Activated naive CD4-positive, alpha-beta T cell treated with anti-CD3 and anti-CD28 coated beads, Interleukin-2, amount 10 ng/mL, durations not matched to agents 7 days and 5 days (primary cell): ENCODE results near the gene MARK2.

Source experiments
- CTCF ChIA-PET: fragments of 350-600 bp; sonication (Branson Sonifier 250); formaldehyde crosslinking; loops from one replicate; lab custom pipeline; 2021; ENCODE audit warnings: antibody characterized with exemption; lab: Charles Lee
- DNase-seq: peaks from one replicate; pipeline ENCODE4 v3.0.0-alpha.2; 2020
- H3K27ac Mint-ChIP-seq: one replicate; pipeline ENCODE4 v1.8.0; 2021; ENCODE audit warnings: mild to moderate bottlenecking, moderate library complexity, mixed read lengths
- H3K27me3 Mint-ChIP-seq: one replicate; pipeline ENCODE4 v1.8.0; 2021; ENCODE audit warnings: mild to moderate bottlenecking, mixed read lengths
- H3K36me3 Mint-ChIP-seq: one replicate; pipeline ENCODE4 v1.8.0; 2021; ENCODE audit warnings: mixed read lengths
- H3K4me1 Mint-ChIP-seq: one replicate; pipeline ENCODE4 v1.8.0; 2021; ENCODE audit warnings: mixed read lengths
- H3K4me3 Mint-ChIP-seq: one replicate; pipeline ENCODE4 v1.8.0; 2021; ENCODE audit warnings: mild to moderate bottlenecking, moderate library complexity, mixed read lengths
- H3K9me3 Mint-ChIP-seq: one replicate; pipeline ENCODE4 v1.8.0; 2021; ENCODE audit warnings: mixed read lengths

The MARK2 gene

DNA sequence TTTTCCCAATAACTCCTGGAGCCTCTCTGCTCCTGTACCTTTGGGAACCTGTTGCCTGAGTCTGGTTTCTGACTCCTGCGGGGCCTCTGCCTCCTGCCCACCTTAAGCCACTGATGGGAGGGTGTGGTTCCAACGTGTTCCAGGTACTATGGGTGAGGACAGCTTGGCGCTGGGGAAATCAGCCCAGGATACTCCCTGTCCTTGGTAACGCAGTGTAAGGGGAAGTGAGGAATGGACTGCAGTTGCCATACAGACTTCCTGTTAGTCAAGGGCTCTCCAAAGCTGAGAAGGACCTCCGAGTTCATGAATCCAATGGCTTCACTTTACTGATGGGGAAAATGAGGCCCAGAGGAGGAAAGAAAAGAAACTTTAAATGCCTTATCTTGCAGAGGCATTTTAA, 1.2 kb upstream of the MARK2 start:
- Mint-ChIP-seq H3K36me3 (peaks cover 24% of the 10 kb centered on the region), H3K9me3 (no peaks in the 10 kb centered on the region), H3K27ac (peak overlapping the region; percentile 90), H3K27me3 (no peaks in the 10 kb centered on the region), H3K4me3 (peak overlapping the region; percentile 83), H3K4me1 (peaks cover 38% of the 10 kb centered on the region)
- CTCF ChIA-PET = interaction anchor here (0.6 to 7.2 kb wide), 32 partner anchors 9 to 467 kb away, joined by 3 to 150 read pairs (median 8); partner anchors contain the start of genes COX8A, ESRRA, NAA40 and ZFTA
- DNase-seq = no peak

DNA sequence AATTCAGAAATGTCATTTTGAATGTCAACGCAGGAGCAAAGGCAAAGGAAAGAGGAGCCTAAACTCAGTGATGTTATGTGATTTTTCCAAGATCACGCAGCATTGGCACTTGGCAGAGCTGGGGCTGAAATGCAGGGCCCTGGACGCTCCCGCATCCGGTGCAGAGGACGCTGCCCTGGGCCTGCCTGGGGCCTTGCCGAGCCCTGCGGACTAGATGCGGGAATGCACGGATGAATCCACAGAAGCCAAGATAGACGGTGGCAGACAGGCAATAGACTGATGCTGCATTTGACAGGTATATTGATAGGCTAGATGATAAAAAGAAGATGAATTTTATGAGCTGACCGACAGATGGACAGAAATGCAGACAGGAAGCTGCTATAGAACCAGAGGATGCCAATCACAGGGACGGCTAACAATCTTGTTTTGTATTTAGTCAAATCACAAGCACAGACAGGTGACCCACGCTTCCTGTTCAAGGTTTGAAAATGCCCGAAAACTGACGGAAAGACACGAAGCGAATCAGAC, 696 bp upstream of the MARK2 start:
- CTCF ChIA-PET = interaction anchor here (1.0 to 7.2 kb wide), 29 partner anchors 10 to 467 kb away, joined by 3 to 150 read pairs (median 9); partner anchors contain the start of genes COX8A, ESRRA, NAA40 and ZFTA
- H3K27me3 Mint-ChIP-seq = no peaks in the 10 kb centered on the region
- peaks cover 28% of the 10 kb centered on the region for H3K36me3 Mint-ChIP-seq
- H3K4me3 Mint-ChIP-seq = peak overlapping the region; percentile 83
- DNase-seq = no peak
- H3K9me3 Mint-ChIP-seq = no peaks in the 10 kb centered on the region
- H3K27ac Mint-ChIP-seq = peak overlapping the region; percentile 90
- peaks cover 43% of the 10 kb centered on the region for H3K4me1 Mint-ChIP-seq

DNA sequence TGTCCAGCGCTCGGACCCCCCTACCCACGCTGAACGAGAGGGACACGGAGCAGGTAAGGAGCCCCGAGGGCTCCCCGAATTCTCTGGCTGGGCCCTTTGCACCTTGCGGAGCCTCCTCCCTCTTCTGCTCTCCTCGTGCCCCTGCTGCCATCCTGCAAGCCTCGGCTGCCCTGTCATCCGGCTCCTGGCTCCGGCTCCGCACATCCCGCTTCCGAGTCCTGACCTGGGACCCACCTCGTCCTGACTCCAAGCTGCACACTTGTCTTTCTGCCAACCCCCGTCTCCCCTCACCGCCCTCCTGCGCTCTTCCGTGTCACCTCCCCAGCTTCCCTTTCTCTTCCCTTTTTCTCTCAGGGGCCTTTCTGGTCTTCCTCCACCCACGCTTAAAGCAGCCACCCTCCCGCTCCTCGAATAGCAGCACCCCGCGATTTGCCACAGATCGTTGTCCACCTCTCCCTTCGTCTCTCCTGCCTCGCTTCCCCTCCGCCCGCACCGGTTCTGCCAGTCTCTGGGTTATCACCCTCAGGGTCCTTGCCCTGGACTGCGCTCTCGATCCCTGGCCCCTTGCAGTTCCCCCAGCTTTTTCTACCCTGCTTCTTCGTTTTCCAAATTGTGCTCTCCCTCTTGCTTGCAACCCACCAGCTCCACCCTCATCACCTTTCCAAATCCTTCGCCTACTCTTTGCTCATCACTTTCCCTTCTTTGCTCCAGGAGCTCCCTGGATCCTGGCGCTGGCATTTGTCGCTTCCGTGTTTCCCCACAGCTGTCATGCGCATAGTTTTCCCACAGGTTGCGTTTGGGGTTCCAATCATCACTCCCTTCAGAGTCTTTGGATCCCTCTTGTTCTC, 822 bp downstream of the MARK2 start:
- peaks cover 39% of the 10 kb centered on the region for H3K36me3 Mint-ChIP-seq
- H3K27ac Mint-ChIP-seq = peak overlapping the region; percentile 75
- H3K4me3 Mint-ChIP-seq = peak overlapping the region; percentile 89
- peak; percentile 54 for DNase-seq
- peaks cover 56% of the 10 kb centered on the region for H3K4me1 Mint-ChIP-seq
- H3K27me3 Mint-ChIP-seq = no peaks in the 10 kb centered on the region
- CTCF ChIA-PET = interaction anchor here (1.1 to 5.9 kb wide), 5 partner anchors 11 to 163 kb away, joined by 3 to 51 read pairs (median 6); no protein-coding TSS in a partner anchor
- no peaks in the 10 kb centered on the region for H3K9me3 Mint-ChIP-seq

DNA sequence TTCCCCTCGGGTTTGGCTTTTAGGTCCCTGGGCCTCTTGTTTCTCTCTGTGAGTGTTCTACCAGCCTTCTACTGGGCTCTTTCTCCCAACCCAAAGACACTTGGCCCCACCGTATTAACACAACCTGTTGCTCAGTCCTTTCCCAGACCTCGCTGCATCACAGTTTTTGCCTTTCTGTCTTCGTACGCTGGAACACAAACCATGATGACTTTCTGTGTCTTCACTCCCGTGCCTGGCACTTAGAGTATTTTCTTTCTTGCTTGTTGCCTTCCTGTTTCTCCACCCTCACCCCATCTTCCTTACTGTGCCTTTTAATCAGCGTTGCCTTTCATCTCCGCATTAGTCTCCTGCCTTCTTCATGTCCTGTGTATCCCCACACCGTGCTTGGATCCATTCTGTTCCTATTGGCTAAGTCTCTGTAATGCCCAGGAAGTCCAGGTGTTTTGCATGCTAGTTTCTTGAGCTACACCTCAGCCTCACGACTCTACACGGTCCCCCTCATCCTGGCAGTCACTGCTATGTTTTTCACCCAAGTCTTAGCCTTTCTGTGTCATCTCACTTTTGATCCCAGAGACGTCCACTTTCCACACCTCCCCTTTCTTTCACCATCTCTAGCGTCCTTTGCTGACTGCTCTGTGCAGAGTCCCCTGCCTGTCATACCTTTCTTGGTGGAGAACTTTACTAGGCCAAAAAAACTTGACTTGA, 1.6 kb downstream of the MARK2 start:
- peak overlapping the region; percentile 75 for H3K27ac Mint-ChIP-seq
- DNase-seq = no peak

DNA sequence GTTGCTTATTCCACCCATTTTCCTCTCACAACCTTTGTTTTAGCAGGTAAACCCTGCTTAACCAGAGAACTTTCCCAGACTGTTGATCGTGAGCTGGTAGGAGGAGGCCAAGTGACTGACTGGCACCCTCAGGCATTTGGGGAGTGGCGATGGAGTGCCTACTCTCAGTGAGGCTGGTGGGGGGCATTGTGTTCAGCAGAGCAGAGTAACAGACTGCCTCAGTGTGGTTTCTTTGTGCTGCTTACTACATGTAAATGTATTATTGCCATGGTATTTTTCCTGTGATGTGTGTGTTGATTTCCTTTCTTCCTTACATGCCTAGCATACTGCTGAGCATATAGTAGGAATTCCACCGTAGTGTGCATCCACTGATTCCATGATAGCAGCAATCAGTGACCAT, 2.6 kb downstream of the MARK2 start:
- CTCF ChIA-PET = interaction anchor here (0.9 to 3.3 kb wide), 2 partner anchors 28 to 65 kb away, joined by 4 to 12 read pairs; no protein-coding TSS in a partner anchor
- H3K27ac Mint-ChIP-seq = peak overlapping the region; percentile 6
- no peak for DNase-seq
- H3K4me1 Mint-ChIP-seq = peaks cover 70% of the 10 kb centered on the region
- no peaks in the 10 kb centered on the region for H3K9me3 Mint-ChIP-seq
- no peaks in the 10 kb centered on the region for H3K27me3 Mint-ChIP-seq
- H3K4me3 Mint-ChIP-seq = peak overlapping the region; percentile 89
- H3K36me3 Mint-ChIP-seq = peaks cover 46% of the 10 kb centered on the region

More for the DNA sequence above, 1.6 kb downstream of the MARK2 start:
- H3K27me3 Mint-ChIP-seq = no peaks in the 10 kb centered on the region
- peaks cover 64% of the 10 kb centered on the region for H3K4me1 Mint-ChIP-seq
- peaks cover 41% of the 10 kb centered on the region for H3K36me3 Mint-ChIP-seq
- no peaks in the 10 kb centered on the region for H3K9me3 Mint-ChIP-seq
- CTCF ChIA-PET = interaction anchor here (0.5 to 5.9 kb wide), 5 partner anchors 17 to 66 kb away, joined by 3 to 51 read pairs (median 6); no protein-coding TSS in a partner anchor
- peak overlapping the region; percentile 89 for H3K4me3 Mint-ChIP-seq

DNA sequence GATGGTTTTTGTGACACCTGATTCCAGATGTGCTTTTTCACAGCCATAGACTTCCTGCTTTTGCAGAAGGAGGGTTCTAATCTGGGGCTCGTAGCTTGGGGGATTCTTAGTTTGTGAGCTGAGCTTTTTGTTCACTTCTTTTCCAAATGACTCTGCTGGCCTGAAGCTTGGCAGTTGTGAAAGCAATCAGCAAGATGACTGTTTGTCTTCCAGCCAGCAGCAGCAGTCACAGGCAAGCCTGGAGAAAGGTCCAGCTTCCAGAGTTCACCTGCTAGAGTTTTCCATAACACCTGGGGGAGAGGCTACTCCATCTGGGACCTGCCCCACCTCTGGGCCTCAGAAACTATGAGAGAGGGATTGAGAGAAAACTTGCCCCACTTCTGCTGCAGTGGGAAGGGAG, 4.1 kb downstream of the MARK2 start:
- CTCF ChIA-PET = interaction anchor here (1.8 kb wide), 1 partner anchor 29 kb away, joined by 5 read pairs; no protein-coding TSS in a partner anchor
- no peaks in the 10 kb centered on the region for H3K9me3 Mint-ChIP-seq
- H3K36me3 Mint-ChIP-seq = peaks cover 54% of the 10 kb centered on the region
- no peak overlapping the region for H3K27ac Mint-ChIP-seq
- H3K4me3 Mint-ChIP-seq = no peak overlapping the region
- H3K27me3 Mint-ChIP-seq = no peaks in the 10 kb centered on the region
- no peak for DNase-seq
- H3K4me1 Mint-ChIP-seq = peaks cover 65% of the 10 kb centered on the region

DNA sequence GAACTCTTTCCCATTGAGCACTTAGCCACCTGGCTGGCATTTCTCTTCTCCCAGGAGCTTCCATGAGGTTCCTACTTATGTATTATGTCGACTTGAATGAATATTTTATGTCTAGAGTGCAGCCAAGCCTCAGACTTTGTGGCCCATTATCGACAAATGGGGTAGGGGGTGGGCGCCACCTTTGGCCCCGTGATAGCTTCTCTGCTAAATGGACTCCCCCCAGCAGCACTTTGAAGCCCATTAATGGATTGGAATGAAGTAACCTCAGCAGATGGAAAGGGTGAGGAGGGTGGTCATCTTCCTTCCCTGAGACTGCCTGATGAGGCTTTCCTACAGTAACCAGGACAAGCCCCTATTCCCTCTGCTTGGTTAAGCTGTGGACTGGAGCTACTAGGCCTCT, 5.9 kb downstream of the MARK2 start:
- H3K27me3 Mint-ChIP-seq = no peaks in the 10 kb centered on the region
- H3K4me3 Mint-ChIP-seq = no peak overlapping the region
- no peaks in the 10 kb centered on the region for H3K9me3 Mint-ChIP-seq
- CTCF ChIA-PET = interaction anchor here (1.1 to 1.3 kb wide), 2 partner anchors 13 to 62 kb away, joined by 4 to 5 read pairs; no protein-coding TSS in a partner anchor
- H3K27ac Mint-ChIP-seq = no peak overlapping the region
- peaks cover 72% of the 10 kb centered on the region for H3K4me1 Mint-ChIP-seq
- no peak for DNase-seq
- peaks cover 63% of the 10 kb centered on the region for H3K36me3 Mint-ChIP-seq

DNA sequence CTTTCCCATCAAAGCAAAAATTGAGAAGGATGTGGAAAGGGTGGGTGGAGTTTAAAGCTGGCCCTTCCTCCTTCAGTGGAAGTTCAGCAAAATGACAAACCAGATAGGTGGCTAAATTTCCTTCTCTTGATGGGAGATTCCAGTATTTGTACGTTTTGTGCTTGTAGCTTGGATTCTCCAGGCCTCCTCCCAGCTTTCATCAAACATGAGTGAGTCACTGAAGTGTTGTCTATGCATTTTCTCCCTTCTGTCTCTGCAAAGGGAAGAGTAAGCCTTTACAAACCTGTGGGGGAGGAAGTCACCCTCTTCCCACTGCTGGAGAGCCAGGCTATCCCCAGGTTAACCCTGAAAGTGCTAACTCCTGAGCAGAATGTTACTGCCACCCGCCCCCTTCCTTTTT, 6.4 kb downstream of the MARK2 start:
- H3K27ac Mint-ChIP-seq = no peak overlapping the region
- CTCF ChIA-PET = interaction anchor here (1.1 to 1.3 kb wide), 2 partner anchors 12 to 61 kb away, joined by 4 to 5 read pairs; no protein-coding TSS in a partner anchor
- H3K27me3 Mint-ChIP-seq = no peaks in the 10 kb centered on the region
- no peaks in the 10 kb centered on the region for H3K9me3 Mint-ChIP-seq
- no peak for DNase-seq
- peaks cover 75% of the 10 kb centered on the region for H3K4me1 Mint-ChIP-seq
- H3K4me3 Mint-ChIP-seq = no peak overlapping the region
- H3K36me3 Mint-ChIP-seq = peaks cover 61% of the 10 kb centered on the region

DNA sequence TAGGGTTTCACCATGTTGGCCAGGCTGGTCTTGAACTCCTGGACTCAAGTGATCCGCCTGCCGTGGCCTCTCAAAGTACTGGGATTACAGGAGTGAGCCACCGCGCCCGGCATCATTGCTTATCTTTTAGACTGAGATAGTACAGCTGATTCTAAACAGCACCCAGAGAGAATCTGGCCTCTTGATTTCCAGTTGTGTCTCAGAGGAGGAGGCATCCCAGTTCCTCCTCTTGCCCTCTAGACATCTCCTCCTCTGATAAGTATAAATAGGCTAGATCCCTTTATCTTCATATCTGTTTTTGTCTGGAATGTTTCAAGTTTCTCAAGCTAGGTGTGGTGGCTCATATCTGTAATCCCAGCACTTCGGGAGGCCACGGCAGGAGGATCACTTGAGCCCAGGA, 7.0 kb downstream of the MARK2 start:
- DNase-seq = no peak
- Mint-ChIP-seq H3K36me3 (peaks cover 60% of the 10 kb centered on the region), H3K27ac (no peak overlapping the region), H3K4me3 (no peak overlapping the region), H3K9me3 (no peaks in the 10 kb centered on the region), H3K27me3 (no peaks in the 10 kb centered on the region), H3K4me1 (peaks cover 75% of the 10 kb centered on the region)
- CTCF ChIA-PET = interaction anchor here (0.6 to 1.1 kb wide), 2 partner anchors 12 to 26 kb away, joined by 3 to 4 read pairs; no protein-coding TSS in a partner anchor

DNA sequence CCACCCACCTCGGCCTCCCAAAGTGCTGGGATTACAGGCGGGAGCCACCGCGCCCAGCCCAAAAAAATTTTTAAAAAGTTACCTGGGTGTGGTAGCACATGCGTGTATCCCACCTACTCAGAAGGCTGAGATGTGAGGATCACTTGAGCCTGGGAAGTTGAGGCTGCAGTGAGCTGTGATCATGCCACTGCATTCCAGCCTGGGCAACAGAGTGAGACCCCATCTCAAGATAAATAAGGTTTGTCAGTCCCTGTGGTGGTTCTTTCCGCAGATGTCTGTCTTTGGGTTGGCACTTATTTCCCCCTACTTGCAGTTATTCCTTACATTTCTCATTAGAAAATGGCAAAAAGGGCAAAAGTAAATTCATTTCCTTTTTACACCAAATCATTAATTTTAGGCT, 8.0 kb downstream of the MARK2 start:
- CTCF ChIA-PET = no interaction called here
- Mint-ChIP-seq H3K4me3 (no peak overlapping the region), H3K27ac (no peak overlapping the region), H3K27me3 (no peaks in the 10 kb centered on the region), H3K4me1 (peaks cover 75% of the 10 kb centered on the region), H3K36me3 (peaks cover 57% of the 10 kb centered on the region), H3K9me3 (no peaks in the 10 kb centered on the region)
- DNase-seq = no peak

DNA sequence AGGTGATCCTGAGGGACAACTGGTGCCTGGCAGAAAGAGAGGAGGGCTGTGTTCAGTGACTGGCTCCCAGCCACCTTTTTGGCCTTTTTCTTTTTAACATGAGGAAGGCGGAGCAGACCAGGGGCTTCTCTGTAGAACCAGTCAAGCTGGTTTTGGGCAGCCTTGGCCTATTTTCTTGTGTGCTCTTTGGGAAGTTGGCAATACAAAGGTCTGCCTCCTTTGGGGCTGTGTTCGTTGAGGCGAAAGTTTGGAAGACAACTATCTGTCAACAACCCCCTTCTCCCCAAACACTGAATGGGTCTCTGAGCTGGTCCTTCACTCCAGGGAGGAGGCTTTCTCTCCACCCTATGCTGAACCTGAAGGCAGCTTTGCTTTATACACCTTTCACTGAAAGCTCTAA, 8.5 kb downstream of the MARK2 start:
- no peaks in the 10 kb centered on the region for H3K27me3 Mint-ChIP-seq
- no peak for DNase-seq
- no peak overlapping the region for H3K27ac Mint-ChIP-seq
- peaks cover 56% of the 10 kb centered on the region for H3K36me3 Mint-ChIP-seq
- CTCF ChIA-PET = no interaction called here
- no peak overlapping the region for H3K4me3 Mint-ChIP-seq
- H3K4me1 Mint-ChIP-seq = peaks cover 76% of the 10 kb centered on the region
- H3K9me3 Mint-ChIP-seq = no peaks in the 10 kb centered on the region

DNA sequence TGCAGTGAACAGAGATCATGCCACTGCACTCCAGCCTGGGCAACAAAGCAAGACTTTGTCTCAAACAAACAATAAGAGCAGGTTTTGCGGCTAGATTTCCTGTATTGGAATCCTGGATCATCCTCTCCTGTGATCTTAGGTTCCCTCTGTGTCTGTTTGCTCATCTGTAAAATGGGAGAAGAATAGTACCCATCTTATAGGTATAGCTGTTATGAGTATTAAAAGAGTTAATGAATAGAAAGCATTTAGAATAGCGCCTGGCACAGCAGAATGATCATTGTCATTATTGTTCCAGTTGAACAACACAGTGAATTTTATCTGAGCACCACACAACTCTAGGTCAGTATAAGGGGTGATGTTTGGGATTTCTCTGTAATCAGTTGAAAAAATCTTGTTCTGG, 10.8 kb downstream of the MARK2 start:
- no peak for DNase-seq
- no peak overlapping the region for H3K4me3 Mint-ChIP-seq
- H3K4me1 Mint-ChIP-seq = peaks cover 61% of the 10 kb centered on the region
- no peaks in the 10 kb centered on the region for H3K9me3 Mint-ChIP-seq
- no peaks in the 10 kb centered on the region for H3K27me3 Mint-ChIP-seq
- CTCF ChIA-PET = interaction anchor here (0.6 to 2.1 kb wide), 2 partner anchors 11 to 31 kb away, joined by 3 to 5 read pairs; partner anchors contain the start of gene MARK2
- no peak overlapping the region for H3K27ac Mint-ChIP-seq
- peaks cover 48% of the 10 kb centered on the region for H3K36me3 Mint-ChIP-seq

DNA sequence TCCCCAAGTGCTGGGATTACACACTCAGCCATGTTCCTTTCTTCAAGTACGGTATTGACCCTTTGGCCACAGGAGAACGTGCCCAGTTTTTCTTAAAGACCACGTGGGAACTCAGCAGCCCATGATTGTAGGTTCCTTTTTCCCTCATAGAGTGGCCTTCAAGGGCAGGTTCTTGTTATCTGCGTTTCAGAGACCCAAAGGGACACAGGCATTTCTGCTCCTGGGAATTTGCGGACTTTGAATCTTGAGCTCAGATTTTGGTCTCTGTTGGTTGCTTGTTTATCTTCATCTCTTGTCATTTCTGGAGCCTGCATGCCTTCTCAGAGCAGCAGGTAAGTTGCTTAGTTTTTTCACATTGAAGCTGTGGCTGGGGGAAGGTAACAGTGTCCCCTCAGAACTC, 12.0 kb downstream of the MARK2 start:
- H3K27me3 Mint-ChIP-seq = no peaks in the 10 kb centered on the region

More for the DNA sequence above, 12.0 kb downstream of the MARK2 start:
- peaks cover 52% of the 10 kb centered on the region for H3K36me3 Mint-ChIP-seq
- CTCF ChIA-PET = interaction anchor here (0.6 to 2.1 kb wide), 2 partner anchors 12 to 163 kb away, joined by 3 to 5 read pairs; partner anchors contain the start of gene MARK2
- peak overlapping the region; percentile 39 for H3K27ac Mint-ChIP-seq
- peaks cover 59% of the 10 kb centered on the region for H3K4me1 Mint-ChIP-seq
- no peak for DNase-seq
- no peaks in the 10 kb centered on the region for H3K9me3 Mint-ChIP-seq
- peak overlapping the region; percentile 17 for H3K4me3 Mint-ChIP-seq
